ENCODE measurements around the gene CACNA1H. TPM values are rescaled to one million over a fixed set of nuclear protein-coding genes. Genes with fewer than 3 reads are reported as not detected.

CACNA1H gene
- total and polyA plus RNA-seq, 7 donors = 0.46 to 181 (median 37.0) TPM

GRCh38 chr16:1121601-1122397 is 31.1 kb upstream of the CACNA1H start:
- no peak for DNase-seq
- H3K36me3 ChIP-seq = no peaks in the 10 kb centered on the region
- no peak for TF ChIP-seq EP300 (IDR thresholded peaks at IDR 0.05)
- TF ChIP-seq POLR2A (IDR thresholded peaks at IDR 0.05) = no peak
- TF ChIP-seq CTCF (IDR thresholded peaks at IDR 0.05) = no peak
- TF ChIP-seq POLR2AphosphoS5 (IDR thresholded peaks at IDR 0.05) = no peak
- no peak overlapping the region for H3K27ac ChIP-seq
- H3K27me3 ChIP-seq = no peaks in the 10 kb centered on the region
- no peak overlapping the region for H3K4me3 ChIP-seq
- intact Hi-C loops (cut with DNase I) = no loop called here
- peaks cover 0 to 11% (median 5%) of the 10 kb centered on the region in 4 donors for H3K4me1 ChIP-seq
- 66 to 80% methylated on average over 30 of the region's 30 CpGs for WGBS, 2 donors
- H3K9me3 ChIP-seq = no peaks in the 10 kb centered on the region

- DNase-seq = no peak
- intact Hi-C loops (cut with DNase I) = no loop called here
- Histone ChIP-seq H3K27ac (no peak overlapping the region), H3K4me3 (no peak overlapping the region), H3K27me3 (no peaks in the 10 kb centered on the region), H3K4me1 (peaks cover 0 to 11% (median 5%) of the 10 kb centered on the region in 4 donors), H3K9me3 (no peaks in the 10 kb centered on the region), H3K36me3 (no peaks in the 10 kb centered on the region)
- no peak for TF ChIP-seq EP300 (IDR thresholded peaks at IDR 0.05)
- TF ChIP-seq CTCF (IDR thresholded peaks at IDR 0.05) = no peak
- TF ChIP-seq POLR2A (IDR thresholded peaks at IDR 0.05) = no peak
- no peak for TF ChIP-seq POLR2AphosphoS5 (IDR thresholded peaks at IDR 0.05)
- 75 to 89% methylated on average over 14 of the region's 14 CpGs for WGBS, 2 donors
These were observed 30.5 kb upstream of the CACNA1H start for GRCh38 chr16:1122398-1122765.

GRCh38 chr16:1123525-1124230 is 29.2 kb upstream of the CACNA1H start:
- H3K4me1 ChIP-seq = peaks cover 0 to 11% (median 5%) of the 10 kb centered on the region in 4 donors
- intact Hi-C loops (cut with DNase I) = no loop called here
- 60 to 73% methylated on average over 21 of the region's 21 CpGs for WGBS, 2 donors

GRCh38 chr16:1124291-1124690 is 28.6 kb upstream of the CACNA1H start:
- Histone ChIP-seq H3K36me3 (no peaks in the 10 kb centered on the region), H3K9me3 (no peaks in the 10 kb centered on the region), H3K4me1 (peaks cover 0 to 11% (median 5%) of the 10 kb centered on the region in 4 donors), H3K27me3 (no peaks in the 10 kb centered on the region), H3K27ac (no peak overlapping the region), H3K4me3 (no peak overlapping the region)
- no peak for DNase-seq
- TF ChIP-seq EP300 (IDR thresholded peaks at IDR 0.05) (no peak), POLR2A (IDR thresholded peaks at IDR 0.05) (no peak), CTCF (IDR thresholded peaks at IDR 0.05) (no peak), POLR2AphosphoS5 (IDR thresholded peaks at IDR 0.05) (no peak)
- 76 to 82% methylated on average over 18 of the region's 18 CpGs for WGBS, 2 donors
- intact Hi-C loops (cut with DNase I) = no loop called here

More at GRCh38 chr16:1123525-1124230, 29.2 kb upstream of the CACNA1H start:
- DNase-seq = no peak
- no peak overlapping the region for H3K27ac ChIP-seq
- no peak for TF ChIP-seq POLR2AphosphoS5 (IDR thresholded peaks at IDR 0.05)
- TF ChIP-seq POLR2A (IDR thresholded peaks at IDR 0.05) = no peak
- TF ChIP-seq EP300 (IDR thresholded peaks at IDR 0.05) = no peak
- TF ChIP-seq CTCF (IDR thresholded peaks at IDR 0.05) = no peak
- no peaks in the 10 kb centered on the region for H3K27me3 ChIP-seq
- H3K36me3 ChIP-seq = no peaks in the 10 kb centered on the region
- no peak overlapping the region for H3K4me3 ChIP-seq
- no peaks in the 10 kb centered on the region for H3K9me3 ChIP-seq
